Hematopoietic multipotent progenitor cell (in vitro differentiated cells): ENCODE measurements around the gene MRPS23. TPM values are rescaled to one million over a fixed set of nuclear protein-coding genes. Genes with fewer than 3 reads are reported as not detected.
"Not testable (repeated sequence)": the region's sequence is repeated elsewhere in the genome, so short reads cannot be mapped to it uniquely, and the experiment has no call there.

Source experiments
- DNase-seq, 3 donors: peaks; one replicate each; pipeline ENCODE4 v3.0.0-alpha.2; 2011 to 2015; ENCODE audit warnings: low read depth in 2 of 3, low spot score in 2 of 3
- total RNA-seq: library from RNA; depleted of rRNA; stranded (reverse); fragments of >200 nt; gene quantifications from one replicate; pipeline ENCODE4 v1.2.3, GENCODE V29; 2012

Gene MRPS23
- total RNA-seq, 1 donor = 11.6 TPM

- no peak for DNase-seq
Measured at GRCh38 chr17:57866319-57866718, 16.5 kb upstream of the MRPS23 start.

- DNase-seq = no peak
Measured at GRCh38 chr17:57864273-57864672, 14.4 kb upstream of the MRPS23 start.

GRCh38 chr17:57862694-57863667 is 13.1 kb upstream of the MRPS23 start:
- no peak for DNase-seq

- DNase-seq = no peak
Measured at GRCh38 chr17:57861790-57862693, 12.2 kb upstream of the MRPS23 start.

GRCh38 chr17:57861000-57861789 is 11.4 kb upstream of the MRPS23 start:
- peak in 2 of 3 donors; percentile 64 to 77 for DNase-seq

GRCh38 chr17:57860414-57860999 is 10.7 kb upstream of the MRPS23 start:
- no peak for DNase-seq

- no peak for DNase-seq
Measured at GRCh38 chr17:57859601-57860413, 10.0 kb upstream of the MRPS23 start.

GRCh38 chr17:57858838-57859237 is 9.0 kb upstream of the MRPS23 start:
- no peak for DNase-seq

- DNase-seq = no peak
Measured at GRCh38 chr17:57856792-57857620, 7.2 kb upstream of the MRPS23 start.

GRCh38 chr17:57855391-57856035 is 5.7 kb upstream of the MRPS23 start:
- DNase-seq = no peak

- no peak for DNase-seq
Measured at GRCh38 chr17:57853695-57854094, 3.9 kb upstream of the MRPS23 start.

- no peak for DNase-seq
Measured at GRCh38 chr17:57852955-57853328, 3.1 kb upstream of the MRPS23 start.

GRCh38 chr17:57852092-57852954 is 2.5 kb upstream of the MRPS23 start:
- DNase-seq = no peak

- DNase-seq = no peak
Measured at GRCh38 chr17:57849163-57849873, 526 bp downstream of the MRPS23 start.

- not testable (repeated sequence) for DNase-seq
Measured at GRCh38 chr17:57846056-57846945, 3.5 kb downstream of the MRPS23 start.
